CD8-positive, alpha-beta memory T cell (primary cell): Measurements from ENCODE around the gene KRTAP10-1. TPM values are rescaled to one million over a fixed set of nuclear protein-coding genes. Genes with fewer than 3 reads are reported as not detected.
"Not testable (repeated sequence)": the region's sequence is repeated elsewhere in the genome, so short reads cannot be mapped to it uniquely, and the experiment has no call there.

Experiments
- CTCF ChIA-PET: fragments of 350-600 bp; sonication (Branson Sonifier 250); formaldehyde crosslinking; loops from one replicate; lab custom pipeline; 2021; ENCODE audit warnings: antibody characterized with exemption; lab: Charles Lee
- POLR2A ChIA-PET: fragments of 350-600 bp; sonication (Branson Sonifier 250); formaldehyde crosslinking; loops from one replicate; lab custom pipeline; 2021; ENCODE audit warnings: antibody characterized with exemption; lab: Charles Lee
- DNase-seq, 5 donors: peaks; one replicate each; pipeline versions ENCODE4 v3.0.0 to v3.0.0-alpha.2; 2020 to 2022; ENCODE audit warnings: mixed read lengths in 1 of 5
- H3K27ac ChIP-seq: one replicate; pipeline ENCODE4 v1.7.0; 2013; ENCODE audit warnings: low read depth, mild to moderate bottlenecking, low read length, moderate library complexity
- H3K27me3 ChIP-seq: 2 replicates; pipeline ENCODE4 v1.7.0; 2013; ENCODE audit warnings: low read length, mild to moderate bottlenecking; ENCODE audit not compliant: insufficient read depth, poor library complexity, severe bottlenecking
- H3K36me3 ChIP-seq: 2 replicates; pipeline ENCODE4 v1.7.0; 2013; ENCODE audit warnings: mild to moderate bottlenecking, low read length, moderate library complexity; ENCODE audit not compliant: insufficient read depth
- H3K4me1 ChIP-seq: 2 replicates; pipeline ENCODE4 v1.7.0; 2013; ENCODE audit warnings: mild to moderate bottlenecking, low read length, moderate library complexity; ENCODE audit not compliant: insufficient read depth
- H3K4me3 ChIP-seq: 2 replicates; pipeline ENCODE4 v1.7.0; 2013; ENCODE audit warnings: mild to moderate bottlenecking, low read length
- H3K9me3 ChIP-seq: 2 replicates; pipeline ENCODE4 v1.7.0; 2013; ENCODE audit warnings: mild to moderate bottlenecking, low read length
- H3K27ac Mint-ChIP-seq, 8 donors: one replicate each; pipeline ENCODE4 v1.8.0; 2020 to 2021; ENCODE audit warnings: mixed read lengths in 8 of 8, mild to moderate bottlenecking in 6 of 8, inconsistent platforms in 3 of 8, moderate library complexity in 3 of 8
- H3K27me3 Mint-ChIP-seq, 2 donors: one replicate each; pipeline ENCODE4 v1.8.0; 2020 to 2021; ENCODE audit warnings: mixed read lengths in 2 of 2, mild to moderate bottlenecking in 1 of 2, moderate library complexity in 1 of 2
- H3K36me3 Mint-ChIP-seq, 3 donors: one replicate each; pipeline ENCODE4 v1.8.0; 2020 to 2021; ENCODE audit warnings: mixed read lengths in 3 of 3, inconsistent platforms in 1 of 3, mild to moderate bottlenecking in 1 of 3
- H3K4me1 Mint-ChIP-seq, 3 donors: one replicate each; pipeline ENCODE4 v1.8.0; 2020 to 2021; ENCODE audit warnings: mixed read lengths in 3 of 3, inconsistent platforms in 1 of 3, mild to moderate bottlenecking in 1 of 3
- H3K4me3 Mint-ChIP-seq, 7 donors: one replicate each; pipeline ENCODE4 v1.8.0; 2020 to 2021; ENCODE audit warnings: mixed read lengths in 7 of 7, mild to moderate bottlenecking in 6 of 7, moderate library complexity in 4 of 7, inconsistent platforms in 2 of 7
- H3K9me3 Mint-ChIP-seq, 5 donors: one replicate each; pipeline ENCODE4 v1.8.0; 2020 to 2022; ENCODE audit warnings: mixed read lengths in 5 of 5, mild to moderate bottlenecking in 3 of 5, moderate library complexity in 2 of 5, inconsistent platforms in 1 of 5
- polyA plus RNA-seq: library from polyadenylated mRNA; unstranded; fragments of 300-500 nt; fragmentation: Illumina TruSeq; gene quantifications from one replicate; pipeline ENCODE4 v1.2.3, GENCODE V29; 2021
- total RNA-seq, 2 experiments: library from RNA; stranded (reverse); gene quantifications; one replicate each; pipeline ENCODE4 v1.2.3, GENCODE V29; 2021

Gene KRTAP10-1
- total and polyA plus RNA-seq, 3 experiments from 2014 or later = not detected

DNA sequence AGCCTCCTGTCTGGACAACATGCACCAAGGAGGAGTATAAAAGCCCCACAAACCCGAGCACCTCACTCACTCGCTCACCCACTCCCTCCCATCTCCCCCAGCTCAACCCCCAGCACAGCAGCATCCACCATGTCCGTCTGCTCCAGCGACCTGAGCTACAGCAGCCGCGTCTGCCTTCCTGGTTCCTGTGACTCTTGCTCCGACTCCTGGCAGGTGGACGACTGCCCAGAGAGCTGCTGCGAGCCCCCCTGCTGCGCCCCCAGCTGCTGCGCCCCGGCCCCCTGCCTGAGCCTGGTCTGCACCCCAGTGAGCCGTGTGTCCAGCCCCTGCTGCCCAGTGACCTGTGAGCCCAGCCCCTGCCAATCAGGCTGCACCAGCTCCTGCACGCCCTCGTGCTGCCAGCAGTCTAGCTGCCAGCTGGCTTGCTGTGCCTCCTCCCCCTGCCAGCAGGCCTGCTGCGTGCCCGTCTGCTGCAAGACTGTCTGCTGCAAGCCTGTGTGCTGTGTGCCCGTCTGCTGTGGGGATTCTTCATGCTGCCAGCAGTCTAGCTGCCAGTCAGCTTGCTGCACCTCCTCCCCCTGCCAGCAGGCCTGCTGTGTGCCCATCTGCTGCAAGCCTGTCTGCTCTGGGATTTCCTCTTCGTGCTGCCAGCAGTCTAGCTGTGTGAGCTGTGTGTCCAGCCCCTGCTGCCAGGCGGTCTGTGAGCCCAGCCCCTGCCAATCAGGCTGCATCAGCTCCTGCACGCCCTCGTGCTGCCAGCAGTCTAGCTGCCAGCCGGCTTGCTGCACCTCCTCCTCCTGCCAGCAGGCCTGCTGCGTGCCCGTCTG is 33.8 kb upstream of the KRTAP10-1 start, which contains the start of gene KRTAP10-4:
Gene KRTAP10-4, plus strand, starts transcription at position 100 of the 827 bp plus-strand sequence. Its CDS starts 30 bp downstream, at position 130.
- H3K4me1 ChIP-seq, H3K27me3 ChIP-seq, POLR2A ChIA-PET, H3K9me3 ChIP-seq, DNase-seq, H3K36me3 ChIP-seq, H3K4me3 ChIP-seq, CTCF ChIA-PET, H3K27ac ChIP-seq: not testable (repeated sequence)
- peaks cover 0 to 13% (median 4%) of the 10 kb centered on the region in 3 donors for H3K4me1 Mint-ChIP-seq
- peaks cover 6 to 23% (median 15%) of the 10 kb centered on the region in 5 donors for H3K9me3 Mint-ChIP-seq
- H3K27ac Mint-ChIP-seq = peak within 1 kb of the TSS in 4 of 8 donors; percentile 11 to 94 (median 44)
- H3K36me3 Mint-ChIP-seq = peaks cover 0 to 17% (median 0%) of the 10 kb centered on the region in 3 donors
- H3K4me3 Mint-ChIP-seq = peak within 1 kb of the TSS in 1 of 7 donors; percentile 67
- peaks cover 10 to 21% of the 10 kb centered on the region in 2 donors for H3K27me3 Mint-ChIP-seq

- H3K27ac Mint-ChIP-seq = peak overlapping the region in 2 of 8 donors; percentile 11 to 94
- CTCF ChIA-PET = no interaction called here
- no peaks in the 10 kb centered on the region for H3K4me1 ChIP-seq
- POLR2A ChIA-PET = no interaction called here
- H3K36me3 Mint-ChIP-seq = peaks cover 0 to 15% (median 0%) of the 10 kb centered on the region in 3 donors
- H3K4me3 ChIP-seq = no peak overlapping the region
- H3K27me3 ChIP-seq = no peaks in the 10 kb centered on the region
- peaks cover 3 to 22% (median 12%) of the 10 kb centered on the region in 5 donors for H3K9me3 Mint-ChIP-seq
- H3K27me3 Mint-ChIP-seq = peaks cover 10 to 21% of the 10 kb centered on the region in 2 donors
- DNase-seq = no peak
- H3K36me3 ChIP-seq = no peaks in the 10 kb centered on the region
- peak overlapping the region in 1 of 7 donors; percentile 67 for H3K4me3 Mint-ChIP-seq
- H3K9me3 ChIP-seq = no peaks in the 10 kb centered on the region
- no peak overlapping the region for H3K27ac ChIP-seq
- peaks cover 0 to 13% (median 4%) of the 10 kb centered on the region in 3 donors for H3K4me1 Mint-ChIP-seq
Measured at GRCh38 chr21:44572959-44573583, 33.1 kb upstream of the KRTAP10-1 start.

DNA sequence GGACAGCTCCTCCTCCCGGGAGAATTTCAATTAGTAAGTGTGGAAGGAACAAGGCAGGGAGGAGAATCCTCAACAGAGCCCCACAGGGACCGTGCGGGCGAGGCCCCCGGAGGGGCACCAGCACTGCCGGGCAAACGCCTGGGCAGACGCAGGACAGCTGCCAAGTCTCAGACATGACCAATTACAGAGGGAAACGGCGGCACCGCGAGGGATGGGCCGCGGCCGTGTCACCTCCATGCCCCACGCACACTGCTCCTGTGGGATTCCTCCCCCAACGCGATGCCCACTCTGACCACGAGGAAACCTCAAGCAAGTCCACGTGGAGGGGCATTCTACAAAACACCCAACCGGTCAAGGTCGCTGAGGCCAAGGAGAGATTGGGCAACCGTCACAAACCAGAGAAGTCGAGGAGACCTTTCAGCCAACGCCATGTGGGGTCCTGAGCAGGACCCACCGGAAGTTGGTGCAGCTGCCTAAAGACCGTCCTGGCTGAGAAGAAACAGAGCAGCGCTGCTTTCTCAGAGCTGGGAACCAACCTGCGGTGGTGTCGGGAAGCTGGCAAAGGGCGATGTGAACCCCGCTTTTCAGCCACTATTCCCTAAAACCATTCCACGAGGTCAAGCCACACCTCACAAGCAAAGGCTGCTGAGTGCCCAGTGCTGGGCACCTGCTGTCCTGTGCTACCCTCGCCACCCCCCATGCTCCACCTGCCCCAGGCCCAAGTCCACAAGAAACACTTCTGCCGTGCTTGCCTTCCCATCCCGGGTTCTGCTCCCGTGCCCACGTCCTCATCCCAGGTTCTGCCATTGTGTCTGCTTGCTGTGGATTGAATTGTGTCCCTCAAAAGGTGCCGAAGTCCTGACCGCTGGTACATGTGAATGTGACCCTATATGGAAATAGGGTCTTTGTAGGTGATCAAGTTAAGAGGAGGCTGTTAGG is 32.1 kb upstream of the KRTAP10-1 start:
- Mint-ChIP-seq H3K4me1 (peaks cover 0 to 13% (median 4%) of the 10 kb centered on the region in 3 donors), H3K36me3 (peaks cover 0 to 7% (median 0%) of the 10 kb centered on the region in 3 donors), H3K9me3 (peaks cover 0 to 15% (median 5%) of the 10 kb centered on the region in 5 donors), H3K27ac (peak overlapping the region in 2 of 8 donors; percentile 2 to 55), H3K4me3 (no peak overlapping the region), H3K27me3 (peaks cover 10 to 21% of the 10 kb centered on the region in 2 donors)
- H3K4me1 ChIP-seq = no peaks in the 10 kb centered on the region
- H3K27ac ChIP-seq = no peak overlapping the region
- no peak overlapping the region for H3K4me3 ChIP-seq
- ChIA-PET CTCF (no interaction called here), POLR2A (no interaction called here)
- H3K27me3 ChIP-seq = no peaks in the 10 kb centered on the region
- no peak for DNase-seq
- no peaks in the 10 kb centered on the region for H3K9me3 ChIP-seq
- H3K36me3 ChIP-seq = no peaks in the 10 kb centered on the region

- peaks cover 0 to 13% (median 4%) of the 10 kb centered on the region in 3 donors for H3K4me1 Mint-ChIP-seq
- H3K4me3 ChIP-seq = no peak overlapping the region
- H3K27me3 ChIP-seq = no peaks in the 10 kb centered on the region
- no peak overlapping the region for H3K27ac ChIP-seq
- H3K9me3 ChIP-seq = no peaks in the 10 kb centered on the region
- DNase-seq = no peak
- no peaks in the 10 kb centered on the region for H3K4me1 ChIP-seq
- H3K27me3 Mint-ChIP-seq = peaks cover 10 to 21% of the 10 kb centered on the region in 2 donors
- H3K27ac Mint-ChIP-seq = peak overlapping the region in 2 of 8 donors; percentile 23 to 44
- peaks cover 0 to 7% (median 0%) of the 10 kb centered on the region in 5 donors for H3K9me3 Mint-ChIP-seq
- POLR2A ChIA-PET = no interaction called here
- H3K4me3 Mint-ChIP-seq = no peak overlapping the region
- H3K36me3 Mint-ChIP-seq = no peaks in the 10 kb centered on the region
- CTCF ChIA-PET = no interaction called here
- H3K36me3 ChIP-seq = no peaks in the 10 kb centered on the region
Measured at GRCh38 chr21:44571296-44571695, 31.3 kb upstream of the KRTAP10-1 start.

DNA sequence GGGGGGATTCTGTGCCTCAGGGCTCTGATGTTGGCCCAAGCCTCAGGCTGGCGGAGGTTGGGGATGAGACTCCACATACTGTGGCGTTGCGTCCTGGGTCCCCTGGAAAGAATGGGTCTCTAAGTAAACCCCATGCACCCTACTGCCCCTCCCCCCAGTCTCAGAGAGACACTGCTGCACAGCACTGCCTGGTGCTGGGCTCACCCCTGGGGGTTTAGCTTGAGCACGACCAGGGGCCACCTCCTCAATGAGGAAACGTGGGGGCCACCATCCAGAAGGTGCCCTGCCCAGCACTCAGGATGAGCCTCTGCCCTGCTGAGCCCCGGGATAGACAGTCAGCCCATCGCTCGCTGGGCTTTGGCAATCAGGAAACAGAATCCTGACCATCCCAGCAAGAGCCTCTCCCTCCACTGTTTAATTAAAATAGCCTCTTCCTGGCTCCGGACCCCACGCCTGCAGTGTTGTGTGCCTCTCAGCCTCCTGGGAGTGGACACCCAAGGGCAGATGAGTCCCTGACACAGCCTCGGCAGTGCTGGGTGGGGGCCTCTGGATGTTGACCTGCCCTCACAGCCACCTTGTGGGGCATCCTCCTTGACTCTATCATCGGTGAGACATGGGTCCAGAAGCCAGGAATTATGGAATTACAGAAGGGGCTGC is 30.0 kb upstream of the KRTAP10-1 start:
- Mint-ChIP-seq H3K9me3 (peaks cover 0 to 4% (median 0%) of the 10 kb centered on the region in 5 donors), H3K4me1 (peaks cover 5 to 16% (median 7%) of the 10 kb centered on the region in 3 donors), H3K27ac (peak overlapping the region in 2 of 8 donors; percentile 23 to 79), H3K36me3 (no peaks in the 10 kb centered on the region), H3K27me3 (peaks cover 7 to 16% of the 10 kb centered on the region in 2 donors), H3K4me3 (no peak overlapping the region)
- no peak for DNase-seq
- Histone ChIP-seq H3K36me3 (no peaks in the 10 kb centered on the region), H3K4me1 (peaks cover 4% of the 10 kb centered on the region), H3K9me3 (no peaks in the 10 kb centered on the region), H3K4me3 (no peak overlapping the region), H3K27me3 (no peaks in the 10 kb centered on the region), H3K27ac (no peak overlapping the region)
- CTCF ChIA-PET = no interaction called here
- POLR2A ChIA-PET = no interaction called here

- no peaks in the 10 kb centered on the region for H3K27me3 ChIP-seq
- no peaks in the 10 kb centered on the region for H3K36me3 Mint-ChIP-seq
- H3K4me3 ChIP-seq = no peak overlapping the region
- CTCF ChIA-PET = no interaction called here
- H3K36me3 ChIP-seq = no peaks in the 10 kb centered on the region
- H3K27ac Mint-ChIP-seq = peak overlapping the region in 1 of 8 donors; percentile 43
- POLR2A ChIA-PET = no interaction called here
- no peak overlapping the region for H3K27ac ChIP-seq
- peaks cover 5% of the 10 kb centered on the region for H3K4me1 ChIP-seq
- peaks cover 0 to 2% (median 0%) of the 10 kb centered on the region in 5 donors for H3K9me3 Mint-ChIP-seq
- H3K4me3 Mint-ChIP-seq = peak overlapping the region in 1 of 7 donors; percentile 56
- H3K9me3 ChIP-seq = no peaks in the 10 kb centered on the region
- peaks cover 10 to 17% (median 14%) of the 10 kb centered on the region in 3 donors for H3K4me1 Mint-ChIP-seq
- DNase-seq = no peak
- H3K27me3 Mint-ChIP-seq = peaks cover 7 to 10% of the 10 kb centered on the region in 2 donors
Measured at GRCh38 chr21:44568667-44569556, 28.9 kb upstream of the KRTAP10-1 start.
